ENCODE data around the gene DENND5B.

DNA sequence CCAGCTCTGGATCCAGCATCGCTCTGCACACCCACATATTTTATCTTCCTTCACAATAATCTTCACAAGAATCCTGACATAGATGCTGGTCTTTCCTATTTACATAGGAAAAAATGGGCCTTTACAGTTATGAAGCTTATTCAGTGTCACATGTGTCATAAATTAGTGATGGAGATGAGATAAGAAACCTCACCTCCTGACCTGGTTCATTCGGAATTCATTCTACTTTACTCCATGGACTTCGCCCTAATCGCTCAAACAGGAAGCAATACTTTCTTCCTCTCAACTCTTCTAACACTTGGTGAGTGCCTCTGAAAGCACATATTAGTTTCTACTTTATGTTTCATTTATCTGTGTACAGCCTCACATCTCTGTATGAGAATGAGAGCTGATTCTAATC is 253.0 kb downstream of the DENND5B start:
- TF ChIP-seq, protein P1, sequence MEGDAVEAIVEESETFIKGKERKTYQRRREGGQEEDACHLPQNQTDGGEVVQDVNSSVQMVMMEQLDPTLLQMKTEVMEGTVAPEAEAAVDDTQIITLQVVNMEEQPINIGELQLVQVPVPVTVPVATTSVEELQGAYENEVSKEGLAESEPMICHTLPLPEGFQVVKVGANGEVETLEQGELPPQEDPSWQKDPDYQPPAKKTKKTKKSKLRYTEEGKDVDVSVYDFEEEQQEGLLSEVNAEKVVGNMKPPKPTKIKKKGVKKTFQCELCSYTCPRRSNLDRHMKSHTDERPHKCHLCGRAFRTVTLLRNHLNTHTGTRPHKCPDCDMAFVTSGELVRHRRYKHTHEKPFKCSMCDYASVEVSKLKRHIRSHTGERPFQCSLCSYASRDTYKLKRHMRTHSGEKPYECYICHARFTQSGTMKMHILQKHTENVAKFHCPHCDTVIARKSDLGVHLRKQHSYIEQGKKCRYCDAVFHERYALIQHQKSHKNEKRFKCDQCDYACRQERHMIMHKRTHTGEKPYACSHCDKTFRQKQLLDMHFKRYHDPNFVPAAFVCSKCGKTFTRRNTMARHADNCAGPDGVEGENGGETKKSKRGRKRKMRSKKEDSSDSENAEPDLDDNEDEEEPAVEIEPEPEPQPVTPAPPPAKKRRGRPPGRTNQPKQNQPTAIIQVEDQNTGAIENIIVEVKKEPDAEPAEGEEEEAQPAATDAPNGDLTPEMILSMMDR (IDR thresholded peaks at IDR 0.05): no peak
- TF ChIP-seq POLR2AphosphoS5 (IDR thresholded peaks at IDR 0.05): no peak
